ENCODE data around the gene PREX1. TPM values are rescaled to one million over a fixed set of nuclear protein-coding genes. Genes with fewer than 3 reads are reported as not detected.

The PREX1 gene
- total and polyA plus RNA-seq, 2 of the 4 experiments (the other 2 are of a cell fraction): 0.67 to 0.72 TPM

GRCh38 chr20:48691523-48691922 lies 136.3 kb downstream of the PREX1 start:
- in situ Hi-C loops (cut with MboI; ENCODE audit: low sequenced_read_pairs): no loop called here

More at GRCh38 chr20:48691523-48691922, 136.3 kb downstream of the PREX1 start:
- dilution Hi-C loops (cut with HindIII; ENCODE audit: low sequenced_read_pairs, unreplicated experiment) (no loop called here), intact Hi-C loops (cut with micrococcal nuclease) (no loop called here)
- Histone ChIP-seq H3K9me3 (ENCODE audit: control insufficient read depth, insufficient read depth, low read length) (no peaks in the 10 kb centered on the region), H2BK15ac (ENCODE audit: low read depth, low read length) (no peak overlapping the region), H3K23ac (ENCODE audit: low read depth, low read length) (no peak overlapping the region), H4K91ac (ENCODE audit: insufficient read depth, low read depth, low read length) (no peak overlapping the region), H3K4me3 (ENCODE audit: insufficient read depth, low read depth, low read length) (no peak overlapping the region), H2AK9ac (replicated peaks; ENCODE audit: low read depth, low read length, poor library complexity) (no peak overlapping the region), H3K27ac (ENCODE audit: insufficient read depth, low read length) (no peak overlapping the region), H2BK5ac (ENCODE audit: low read depth, low read length, poor library complexity, severe bottlenecking) (no peak overlapping the region), H3K56ac (ENCODE audit: extremely low read depth, insufficient read depth, low read length) (no peak overlapping the region), H3K79me1 (ENCODE audit: low read depth in 1 of 2, low read length in 2 of 2) (no peaks in the 10 kb centered on the region), H2BK120ac (ENCODE audit: low read depth, low read length) (no peak overlapping the region), H3K14ac (replicated peaks; ENCODE audit: low read depth, low read length) (no peak overlapping the region), H3K36me3 (ENCODE audit: control insufficient read depth, insufficient read depth, low read length) (no peaks in the 10 kb centered on the region), H3K27me3 (ENCODE audit: control insufficient read depth, insufficient read depth, low read length) (no peaks in the 10 kb centered on the region), H2AK5ac (ENCODE audit: low read depth, low read length) (no peak overlapping the region), H2BK20ac (ENCODE audit: low read depth, low read length) (no peak overlapping the region), H4K5ac (ENCODE audit: low read depth, low read length) (no peak overlapping the region), H3K9ac (ENCODE audit: low read depth, low read length) (no peak overlapping the region), H2AFZ (replicated peaks; ENCODE audit: low read length, poor library complexity) (no peak overlapping the region), H4K20me1 (ENCODE audit: insufficient read depth, low read length) (no peaks in the 10 kb centered on the region), H3K18ac (ENCODE audit: low read depth, low read length) (no peak overlapping the region), H3K4me2 (ENCODE audit: low read depth, low read length) (no peak overlapping the region), H4K8ac (ENCODE audit: low read depth in 2 of 2, low read length in 2 of 2) (no peak overlapping the region), H3K4ac (ENCODE audit: low read depth, low read length) (no peak overlapping the region), H3K9me1 (ENCODE audit: insufficient read depth, low read length) (peaks cover 3% of the 10 kb centered on the region; the same call in 1 of the 2 replicates), H3K4me1 (ENCODE audit: control insufficient read depth, insufficient read depth, low read length) (no peaks in the 10 kb centered on the region; the same call in 1 of the 2 replicates)
- no TSS peak for BruUV-seq (replicated peaks)
- ATAC-seq (ENCODE audit: low read depth) (no peak; the same call in 1 of the 2 replicates), DNase-seq (peak; percentile 20)
- POLR2A ChIA-PET (ENCODE audit: unreplicated experiment): no interaction called here
- 0% methylated on average over 1 of the region's 7 CpGs; no CpG with 5 or more reads in 1 of the 2 experiments for WGBS, 2 experiments (ENCODE audit: extremely low coverage in 2 of 2, insufficient read length in 1 of 2)
- TF ChIP-seq NFE2L2 (IDR thresholded peaks at IDR 0.05; ENCODE audit: low read depth, low read length): no peak
- TF ChIP-seq POLR2A (IDR thresholded peaks at IDR 0.05; ENCODE audit: low read depth, low read length): no peak
- no peak for TF ChIP-seq ELK1 (IDR thresholded peaks at IDR 0.05; ENCODE audit: borderline replicate concordance, low read depth, low read length)
- TF ChIP-seq RFX5 (IDR thresholded peaks at IDR 0.05; ENCODE audit: low read depth, low read length): no peak
- TF ChIP-seq BHLHE40 (IDR thresholded peaks at IDR 0.05; ENCODE audit: low read depth, low read length): no peak
- no peak for TF ChIP-seq MAFK (IDR thresholded peaks at IDR 0.05; ENCODE audit: low read depth, low read length)
- TF ChIP-seq MXI1 (IDR thresholded peaks at IDR 0.05; ENCODE audit: borderline replicate concordance, low read depth, low read length): no peak
- no peak for TF ChIP-seq CEBPB (IDR thresholded peaks at IDR 0.05; ENCODE audit: low read depth, low read length)
- TF ChIP-seq CTCF (conservative IDR thresholded peaks at IDR 0.05; ENCODE audit: low read depth, low read length): no peak
- no peak for TF ChIP-seq MAZ (IDR thresholded peaks at IDR 0.05; ENCODE audit: borderline replicate concordance, low read depth, low read length)
- TF ChIP-seq FOS (IDR thresholded peaks at IDR 0.05; ENCODE audit: low read depth, low read length): no peak
- TF ChIP-seq RAD21 (IDR thresholded peaks at IDR 0.05; ENCODE audit: low read length): no peak
- TF ChIP-seq USF2 (IDR thresholded peaks at IDR 0.05; ENCODE audit: low read depth, low read length): no peak
- TF ChIP-seq SMC3 (IDR thresholded peaks at IDR 0.05; ENCODE audit: low read depth, low read length): no peak
- TF ChIP-seq RCOR1 (IDR thresholded peaks at IDR 0.05; ENCODE audit: insufficient replicate concordance, low read length): no peak
- TF ChIP-seq CHD1 (IDR thresholded peaks at IDR 0.05; ENCODE audit: low read depth, low read length): no peak
- CTCF ChIA-PET: no interaction called here
